Parathyroid adenoma (tissue), 2 donors: ENCODE data around the gene TMEM126A.

Source experiments
- H2AFZ ChIP-seq: fragments of 300-600 bp; sonication (generic); one replicate; pipeline ENCODE4 v1.7.0; 2017; ENCODE audit warnings: antibody characterized with exemption, mild to moderate bottlenecking
- H3K27ac ChIP-seq: fragments of 300-600 bp; sonication (generic); one replicate; pipeline ENCODE4 v1.7.0; 2017
- H3K27me3 ChIP-seq: fragments of 300-600 bp; sonication (generic); one replicate; pipeline ENCODE4 v1.7.0; 2017; ENCODE audit warnings: low read length; ENCODE audit not compliant: control insufficient read depth, insufficient read depth
- H3K36me3 ChIP-seq: fragments of 300-600 bp; sonication (generic); one replicate; pipeline ENCODE4 v1.7.0; 2017; ENCODE audit warnings: low read length; ENCODE audit not compliant: control insufficient read depth, insufficient read depth
- H3K4me1 ChIP-seq: fragments of 300-600 bp; sonication (generic); one replicate; pipeline ENCODE4 v1.7.0; 2017; ENCODE audit warnings: control low read depth
- H3K4me2 ChIP-seq: fragments of 300-600 bp; sonication (generic); one replicate; pipeline ENCODE4 v1.7.0; 2017; ENCODE audit warnings: low read length
- H3K4me3 ChIP-seq: fragments of 300-600 bp; sonication (generic); one replicate; pipeline ENCODE4 v1.7.0; 2017; ENCODE audit warnings: low read depth, low read length
- H3K79me2 ChIP-seq: fragments of 300-600 bp; sonication (generic); one replicate; pipeline ENCODE4 v1.7.0; 2017; ENCODE audit warnings: control low read depth
- H3K9ac ChIP-seq: fragments of 300-600 bp; sonication (generic); one replicate; pipeline ENCODE4 v1.7.0; 2017; ENCODE audit warnings: mild to moderate bottlenecking
- H3K9me3 ChIP-seq: fragments of 300-600 bp; sonication (generic); one replicate; pipeline ENCODE4 v1.7.0; 2017; ENCODE audit warnings: low read length; ENCODE audit not compliant: control insufficient read depth
- TF ChIP-seq, protein P1 (sequence below): fragments of 300-600 bp; sonication (generic); IDR thresholded peaks from one replicate; pipeline ENCODE4 v1.7.0; 2017; ENCODE audit warnings: antibody characterized with exemption, mild to moderate bottlenecking
- donor health status: primary hyperparathyroidism.

Gene TMEM126A

DNA sequence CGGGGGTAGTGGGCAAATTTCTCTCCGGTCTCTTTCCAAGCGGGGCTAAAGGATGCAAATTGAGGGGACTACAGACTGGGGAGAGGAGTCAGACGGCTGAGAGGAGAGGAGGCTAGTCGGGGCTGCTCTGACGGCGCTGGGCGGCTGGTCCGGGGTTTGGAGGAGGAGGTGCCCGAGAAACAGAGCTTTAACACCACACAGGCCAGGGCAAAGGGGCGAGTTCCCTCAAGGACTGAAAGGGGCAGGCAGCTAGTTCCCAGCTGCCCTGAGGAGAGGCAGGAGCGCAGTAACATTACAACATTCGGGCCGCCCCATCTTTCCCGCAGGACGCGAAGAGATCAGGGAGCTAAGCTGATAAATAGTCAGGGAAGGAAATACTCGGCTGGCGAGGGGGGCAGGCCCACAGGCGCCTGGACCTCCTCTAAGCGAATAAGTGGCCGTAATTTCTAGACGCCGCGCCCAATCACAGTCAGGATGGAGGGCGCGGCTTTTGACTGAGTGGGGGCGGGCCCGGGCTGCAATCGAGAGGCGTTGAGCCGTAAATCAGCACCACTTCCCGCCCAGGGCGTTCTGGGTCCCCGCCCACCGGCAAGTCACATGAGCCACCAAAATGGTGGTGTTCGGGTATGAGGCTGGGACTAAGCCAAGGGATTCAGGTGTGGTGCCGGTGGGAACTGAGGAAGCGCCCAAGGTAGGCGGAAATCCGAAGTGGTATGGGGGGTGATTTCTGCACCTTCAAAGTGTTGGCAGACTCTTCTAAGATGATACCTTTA is 19.6 kb upstream of the TMEM126A start, which contains the start of gene TMEM126B:
Gene TMEM126B (plus strand): TSS at position 596 of the 773 bp plus-strand sequence. CDS start 15 bp downstream, at position 611.
- Histone ChIP-seq H3K9me3 (no peaks in the 10 kb centered on the region), H3K36me3 (no peaks in the 10 kb centered on the region), H3K4me3 (peak within 1 kb of the TSS; percentile 80), H2AFZ (peak within 1 kb of the TSS; percentile 95), H3K4me2 (peak within 1 kb of the TSS; percentile 95), H3K27ac (peak within 1 kb of the TSS; percentile 90), H3K27me3 (no peaks in the 10 kb centered on the region), H3K9ac (peak within 1 kb of the TSS; percentile 67), H3K4me1 (no peaks in the 10 kb centered on the region), H3K79me2 (no peaks in the 10 kb centered on the region)
- TF ChIP-seq, protein P1, sequence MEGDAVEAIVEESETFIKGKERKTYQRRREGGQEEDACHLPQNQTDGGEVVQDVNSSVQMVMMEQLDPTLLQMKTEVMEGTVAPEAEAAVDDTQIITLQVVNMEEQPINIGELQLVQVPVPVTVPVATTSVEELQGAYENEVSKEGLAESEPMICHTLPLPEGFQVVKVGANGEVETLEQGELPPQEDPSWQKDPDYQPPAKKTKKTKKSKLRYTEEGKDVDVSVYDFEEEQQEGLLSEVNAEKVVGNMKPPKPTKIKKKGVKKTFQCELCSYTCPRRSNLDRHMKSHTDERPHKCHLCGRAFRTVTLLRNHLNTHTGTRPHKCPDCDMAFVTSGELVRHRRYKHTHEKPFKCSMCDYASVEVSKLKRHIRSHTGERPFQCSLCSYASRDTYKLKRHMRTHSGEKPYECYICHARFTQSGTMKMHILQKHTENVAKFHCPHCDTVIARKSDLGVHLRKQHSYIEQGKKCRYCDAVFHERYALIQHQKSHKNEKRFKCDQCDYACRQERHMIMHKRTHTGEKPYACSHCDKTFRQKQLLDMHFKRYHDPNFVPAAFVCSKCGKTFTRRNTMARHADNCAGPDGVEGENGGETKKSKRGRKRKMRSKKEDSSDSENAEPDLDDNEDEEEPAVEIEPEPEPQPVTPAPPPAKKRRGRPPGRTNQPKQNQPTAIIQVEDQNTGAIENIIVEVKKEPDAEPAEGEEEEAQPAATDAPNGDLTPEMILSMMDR = no peak

DNA sequence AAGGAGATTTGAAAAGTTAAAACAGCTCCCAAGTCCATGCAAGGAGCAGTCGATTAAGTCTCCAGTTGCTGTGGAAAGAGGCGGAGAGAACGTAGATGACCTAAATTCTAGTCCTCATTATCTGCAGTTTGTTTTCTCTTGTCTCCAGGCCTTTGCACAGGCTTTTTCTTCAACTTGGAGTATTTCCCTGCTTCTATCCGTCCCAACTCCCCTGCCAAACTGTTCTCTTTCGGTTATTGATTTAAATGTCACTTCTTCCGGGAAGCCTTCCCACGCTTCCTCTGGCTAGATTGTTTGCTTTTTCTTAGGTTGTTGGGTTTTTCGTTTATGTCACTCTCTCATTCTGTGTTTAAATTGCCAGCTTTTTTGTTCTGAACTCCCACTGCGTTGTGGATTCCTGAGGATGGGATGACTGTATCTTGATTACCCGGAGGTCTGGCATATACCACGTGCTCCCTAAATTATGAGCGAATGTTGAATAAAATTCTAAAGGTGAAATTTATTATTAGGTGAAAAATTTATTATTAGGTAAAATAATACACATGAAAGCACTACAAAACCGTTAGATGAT is 18.9 kb upstream of the TMEM126A start:
- no peaks in the 10 kb centered on the region for H3K9me3 ChIP-seq
- H3K9ac ChIP-seq = no peak overlapping the region
- no peaks in the 10 kb centered on the region for H3K4me1 ChIP-seq
- peak overlapping the region; percentile 80 for H3K4me3 ChIP-seq
- H3K27ac ChIP-seq = peak overlapping the region; percentile 90
- peak overlapping the region; percentile 95 for H2AFZ ChIP-seq
- H3K4me2 ChIP-seq = peak overlapping the region; percentile 75
- H3K79me2 ChIP-seq = no peaks in the 10 kb centered on the region
- no peaks in the 10 kb centered on the region for H3K27me3 ChIP-seq
- no peaks in the 10 kb centered on the region for H3K36me3 ChIP-seq
- TF ChIP-seq, protein P1 = no peak

DNA sequence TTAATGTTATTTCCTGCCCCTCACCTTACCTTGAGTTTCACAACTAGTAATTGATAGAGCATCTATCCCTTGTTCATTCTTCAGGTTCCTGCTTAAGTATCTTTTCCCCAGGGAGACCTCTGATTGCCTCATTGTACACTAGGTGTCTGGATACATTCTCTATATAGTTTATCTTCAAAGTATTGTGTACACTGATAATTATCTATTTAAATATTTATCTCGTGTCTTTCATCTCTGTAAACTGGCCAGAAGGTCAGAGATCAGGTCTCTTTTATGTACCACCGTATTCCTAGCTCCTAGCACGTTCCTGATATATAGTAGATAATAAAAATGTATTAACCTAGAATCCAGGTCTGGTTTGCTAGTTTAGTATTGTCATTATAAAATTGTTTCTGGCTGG is 13.0 kb upstream of the TMEM126A start:
- Histone ChIP-seq H2AFZ (no peak overlapping the region), H3K27ac (no peak overlapping the region), H3K4me2 (no peak overlapping the region), H3K36me3 (no peaks in the 10 kb centered on the region), H3K9ac (no peak overlapping the region), H3K4me1 (no peaks in the 10 kb centered on the region), H3K9me3 (no peaks in the 10 kb centered on the region), H3K27me3 (no peaks in the 10 kb centered on the region), H3K79me2 (no peaks in the 10 kb centered on the region), H3K4me3 (no peak overlapping the region)
- TF ChIP-seq, protein P1 = no peak

DNA sequence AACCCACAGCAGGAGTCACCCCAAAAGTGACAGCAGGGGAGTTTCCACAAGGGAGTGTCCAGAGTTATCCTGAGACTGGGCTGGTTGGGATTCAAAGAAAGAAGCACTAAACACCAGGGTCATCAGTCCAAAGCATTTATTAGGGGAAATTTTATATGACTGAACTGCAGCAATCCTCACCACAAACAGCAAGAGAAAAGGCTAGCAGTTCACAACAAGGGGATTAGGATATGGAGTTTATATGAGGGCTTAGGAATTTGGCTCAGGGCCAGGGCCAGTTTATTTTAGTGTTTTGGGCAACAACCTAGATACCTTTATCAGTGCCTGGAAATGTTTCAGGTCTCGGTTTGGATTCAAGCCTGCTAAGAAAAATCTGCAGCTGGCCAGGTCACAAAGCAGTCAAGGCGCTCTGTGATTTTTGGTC is 4.6 kb upstream of the TMEM126A start:
- no peak overlapping the region for H3K27ac ChIP-seq
- no peak overlapping the region for H3K4me3 ChIP-seq
- H3K79me2 ChIP-seq = no peaks in the 10 kb centered on the region
- no peaks in the 10 kb centered on the region for H3K4me1 ChIP-seq
- no peaks in the 10 kb centered on the region for H3K27me3 ChIP-seq
- no peaks in the 10 kb centered on the region for H3K9me3 ChIP-seq
- TF ChIP-seq, protein P1 = no peak
- H3K4me2 ChIP-seq = no peak overlapping the region
- no peaks in the 10 kb centered on the region for H3K36me3 ChIP-seq
- no peak overlapping the region for H2AFZ ChIP-seq
- H3K9ac ChIP-seq = no peak overlapping the region
